HG02943 (cell line): ENCODE data around the gene C10orf71.

Experiments used
- ATAC-seq: cut with Tn5 transposase; IDR thresholded peaks from one replicate; pipeline ENCODE4 v1.9.1; 2021; ENCODE audit warnings: mild to moderate bottlenecking, low read depth, moderate library complexity; ENCODE audit not compliant: unreplicated experiment

C10orf71 gene

DNA sequence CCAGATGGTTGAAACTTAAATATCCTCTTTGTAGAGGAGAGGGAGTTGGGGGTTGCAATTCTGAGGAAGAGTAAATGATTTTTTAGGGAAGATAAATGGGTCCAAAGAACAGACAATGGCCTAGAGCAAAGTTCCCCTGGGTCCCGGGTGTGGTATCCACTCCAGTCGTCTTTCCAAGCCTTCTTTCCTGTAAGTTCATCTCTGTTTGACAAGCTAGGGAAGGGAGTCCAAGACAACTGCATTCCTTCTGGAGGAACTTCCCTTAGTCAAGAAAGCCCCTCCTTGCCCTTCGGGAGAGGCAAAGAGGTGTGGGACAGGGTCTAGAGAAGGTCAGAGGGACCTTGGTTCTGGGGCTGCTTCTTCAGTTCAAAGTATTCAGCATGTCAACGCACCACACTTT lies 33.4 kb downstream of the C10orf71 start:
- ATAC-seq, result no peak

- no peak for ATAC-seq
Measured at GRCh38 chr10:49332768-49333167, 33.8 kb downstream of the C10orf71 start.

DNA sequence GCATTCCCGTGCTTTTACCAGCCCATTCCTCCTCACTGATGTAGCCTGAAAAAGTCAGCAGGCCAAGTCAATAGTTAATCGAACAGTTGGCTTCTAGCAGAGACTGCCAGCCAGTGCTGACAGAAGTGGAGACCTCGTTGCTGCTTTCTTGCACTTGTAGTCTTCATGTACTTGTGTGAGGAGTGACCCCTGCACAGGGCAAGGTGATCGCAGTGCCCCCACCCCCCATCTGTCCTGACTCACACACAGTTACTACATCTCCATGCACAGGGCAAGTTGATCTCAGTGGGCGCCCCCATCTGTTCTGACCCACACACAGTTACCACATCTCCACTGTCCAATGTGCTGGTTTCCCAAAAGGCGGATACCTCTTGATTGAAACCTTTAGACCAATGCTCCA lies 34.2 kb downstream of the C10orf71 start:
- ATAC-seq, result no peak

DNA sequence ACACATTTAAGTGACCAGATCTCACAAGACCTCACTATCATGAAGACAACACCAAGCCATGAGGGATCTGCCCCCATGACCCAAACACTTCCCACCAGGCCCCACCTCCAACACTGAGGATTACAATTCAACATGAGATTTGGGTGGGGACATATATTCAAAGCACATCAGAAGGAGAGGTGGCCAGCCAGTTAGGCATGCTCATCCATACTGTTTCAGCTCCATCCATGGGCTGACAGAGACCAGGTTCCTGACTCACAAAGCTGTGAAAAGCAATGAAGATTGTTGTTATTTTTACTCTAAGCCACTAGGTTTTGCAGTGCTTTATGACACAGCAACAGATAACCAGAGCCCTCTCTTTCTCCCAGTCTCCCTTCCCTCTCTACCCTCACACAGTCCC lies 36.0 kb downstream of the C10orf71 start:
- ATAC-seq, result no peak

DNA sequence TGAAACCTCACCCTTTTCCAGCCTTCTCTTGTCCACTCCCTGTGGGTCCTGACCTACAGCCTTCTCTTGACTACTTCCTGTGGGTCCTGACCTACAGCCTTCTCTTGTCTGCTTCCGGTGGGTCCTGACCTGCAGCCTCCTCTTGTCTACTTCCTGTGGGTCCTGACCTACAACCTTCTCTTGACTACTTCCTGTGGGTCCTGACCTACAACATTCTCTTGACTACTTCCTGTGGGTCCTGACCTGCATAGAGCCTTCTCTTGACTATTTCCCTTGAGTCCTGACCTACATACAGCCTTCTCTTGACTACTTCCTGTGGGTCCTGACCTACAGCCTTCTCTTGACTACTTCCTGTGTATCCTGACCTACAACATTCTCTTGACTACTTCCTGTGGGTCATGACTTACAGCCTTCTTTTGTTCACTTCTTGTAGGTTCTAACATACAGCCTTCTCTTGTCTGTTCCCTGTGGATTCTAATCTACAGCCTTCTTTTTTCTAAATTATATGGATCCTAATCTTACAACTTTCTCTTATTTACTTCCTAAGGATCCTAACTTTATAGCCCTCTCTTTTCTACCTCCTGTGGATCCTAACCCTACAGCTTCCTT lies 36.5 kb downstream of the C10orf71 start:
- no peak for ATAC-seq

- no peak for ATAC-seq
Measured at GRCh38 chr10:49338604-49339003, 39.6 kb downstream of the C10orf71 start.

DNA sequence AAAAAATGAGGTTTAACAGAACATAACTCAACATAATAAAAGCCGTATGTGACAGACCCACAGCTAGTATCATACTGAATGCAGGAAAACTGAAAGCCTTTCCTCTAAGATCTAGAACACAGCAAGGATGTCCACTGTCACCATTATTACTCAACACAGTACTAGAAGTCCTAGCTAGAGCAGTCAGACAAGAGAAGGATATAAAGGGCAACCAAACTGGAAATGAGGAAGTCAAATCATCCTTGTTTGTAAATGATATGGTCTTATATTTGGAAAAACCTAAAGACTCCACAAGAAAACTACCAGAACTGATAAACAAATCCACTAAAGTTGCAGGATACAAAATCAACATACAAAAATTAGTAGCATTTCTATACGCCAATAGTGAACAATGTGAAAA lies 45.9 kb downstream of the C10orf71 start:
- ATAC-seq, result no peak

- no peak for ATAC-seq
Measured at GRCh38 chr10:49347342-49347741, 48.4 kb downstream of the C10orf71 start.

DNA sequence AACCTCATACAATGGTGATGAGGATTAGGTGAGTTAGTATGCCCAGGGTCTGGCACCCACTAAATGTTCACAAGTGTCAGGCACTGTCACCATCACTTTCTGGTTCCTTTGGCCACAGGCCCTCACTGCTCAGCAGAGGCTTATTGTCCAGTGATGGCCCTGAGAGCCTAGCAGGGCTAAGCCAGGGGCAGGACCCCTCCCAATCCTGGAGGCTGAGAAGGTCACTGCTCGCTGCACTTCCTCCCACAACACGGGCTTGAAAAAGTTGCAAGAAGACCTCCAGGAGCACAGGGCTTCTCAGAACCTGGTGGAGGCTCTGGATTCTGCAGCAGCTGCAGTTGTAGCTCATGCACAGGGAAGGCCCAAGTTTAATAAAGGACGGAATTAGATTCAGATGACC lies 48.9 kb downstream of the C10orf71 start:
- no peak for ATAC-seq

DNA sequence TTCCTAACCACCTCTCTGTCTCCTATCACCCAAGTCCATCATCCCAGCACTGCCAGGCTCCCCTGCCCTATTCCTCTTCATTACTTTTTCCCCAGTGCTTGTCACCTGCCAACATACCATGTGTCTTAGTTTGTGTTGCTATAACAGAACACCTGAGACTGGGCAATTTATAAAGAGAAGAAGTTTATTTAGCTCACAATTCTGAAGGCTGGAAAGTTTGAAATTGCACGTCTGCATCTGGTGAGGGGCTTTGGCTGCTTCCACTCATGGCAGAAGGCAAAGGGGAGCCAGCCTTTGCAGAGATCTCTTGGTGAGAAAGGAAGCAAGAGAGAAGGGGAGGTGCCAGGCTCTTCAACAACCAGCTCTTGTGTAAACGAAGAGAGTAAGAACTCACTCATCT lies 49.6 kb downstream of the C10orf71 start:
- ATAC-seq, result no peak

GRCh38 chr10:49349390-49349789 lies 50.4 kb downstream of the C10orf71 start:
- no peak for ATAC-seq

DNA sequence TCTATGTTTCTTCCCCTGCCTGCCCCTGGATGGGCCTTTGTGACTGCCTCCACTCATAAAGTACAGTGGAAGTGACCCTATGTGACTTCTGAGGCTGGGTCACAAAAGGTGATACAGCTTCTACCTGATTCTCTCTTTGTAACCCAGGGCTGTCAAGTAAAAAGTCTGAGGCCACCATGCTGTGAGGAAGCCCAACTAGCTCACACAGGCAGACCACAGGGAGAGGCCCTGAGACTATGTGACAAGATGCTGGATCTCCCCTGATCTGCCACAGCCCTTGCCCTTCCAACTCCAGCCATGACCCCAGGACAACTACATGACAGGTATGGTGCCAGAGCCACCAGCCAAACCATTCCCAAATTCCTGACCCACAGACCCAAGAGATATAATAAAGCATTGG lies 51.2 kb downstream of the C10orf71 start:
- no peak for ATAC-seq

GRCh38 chr10:49350846-49351532 lies 52.0 kb downstream of the C10orf71 start:
- no peak for ATAC-seq

- no peak for ATAC-seq
Measured at GRCh38 chr10:49351669-49352068, 52.7 kb downstream of the C10orf71 start.

DNA sequence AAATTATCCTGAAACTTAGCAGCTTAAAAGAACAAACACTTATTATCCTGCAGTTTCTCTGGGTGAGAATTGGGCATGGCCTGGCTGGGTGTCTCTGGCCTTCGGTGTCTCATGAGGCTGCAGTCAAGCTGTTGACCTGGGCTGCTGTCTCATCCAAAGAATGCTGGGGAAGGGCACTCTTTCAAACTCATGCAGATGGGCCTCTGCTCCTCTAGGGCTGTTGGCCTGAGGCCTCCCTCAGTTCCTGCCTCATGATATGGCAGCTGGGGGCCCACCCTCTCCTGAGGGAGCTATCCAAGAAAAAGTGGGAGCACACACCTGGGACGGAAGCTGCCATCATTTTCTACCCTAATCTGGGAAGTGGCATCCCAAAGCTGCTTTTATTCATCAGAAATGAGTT lies 53.4 kb downstream of the C10orf71 start:
- no peak for ATAC-seq

- no peak for ATAC-seq
Measured at GRCh38 chr10:49353026-49353894, 54.3 kb downstream of the C10orf71 start.

- no peak for ATAC-seq
Measured at GRCh38 chr10:49353895-49354566, 55.1 kb downstream of the C10orf71 start.

DNA sequence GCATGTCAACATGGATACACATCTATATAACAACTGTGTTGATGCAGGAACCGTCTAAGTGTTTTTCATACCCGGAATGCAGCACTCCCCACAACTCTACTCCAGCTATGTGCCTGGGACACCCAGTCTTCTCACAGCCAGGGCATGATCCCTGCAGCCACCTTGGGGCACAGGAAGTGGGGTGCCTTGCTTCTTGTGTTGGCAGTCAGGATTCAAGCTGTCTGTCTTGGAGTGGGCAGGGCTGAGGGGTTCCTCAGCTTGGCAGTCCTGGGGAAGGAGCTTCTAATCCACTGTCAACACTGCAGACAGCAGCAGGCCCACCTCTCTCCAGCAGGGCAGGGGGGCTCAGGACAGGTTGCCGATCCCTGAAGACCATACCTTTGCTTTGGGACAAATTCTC lies 55.6 kb downstream of the C10orf71 start:
- no peak for ATAC-seq

DNA sequence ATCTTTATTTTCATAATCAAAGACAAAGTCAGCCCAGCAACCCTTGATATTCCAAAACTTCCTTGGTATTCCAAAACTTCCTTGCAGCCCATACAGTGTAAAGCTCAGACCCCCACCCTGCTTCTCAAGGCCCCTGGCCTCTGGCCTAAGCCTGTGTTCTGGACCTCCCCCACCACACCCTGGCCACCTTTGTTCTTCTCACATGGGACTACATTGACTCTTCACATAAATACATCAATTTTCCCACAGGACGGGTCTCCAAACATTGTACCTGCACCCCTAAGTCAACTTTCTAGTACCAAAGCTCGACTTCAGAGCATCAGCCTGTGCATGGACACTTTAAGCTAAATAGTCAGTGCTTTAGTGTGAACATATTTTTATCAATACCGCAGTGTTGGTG lies 56.3 kb downstream of the C10orf71 start:
- no peak for ATAC-seq

- no peak for ATAC-seq
Measured at GRCh38 chr10:49356181-49356580, 57.2 kb downstream of the C10orf71 start.

- ATAC-seq, result no peak
Measured at GRCh38 chr10:49356944-49357343, 58.0 kb downstream of the C10orf71 start.
